NOMO-1 treated with dmso at 0.1 percent for 144 hours (cell line): ENCODE results near the gene NEK6.

ENCODE experiments used
- DNase-seq: peaks from one replicate; lab custom pipeline; 2025; ENCODE audit not compliant: unreplicated experiment; lab: John Stamatoyannopoulos, UW

Gene NEK6

DNA sequence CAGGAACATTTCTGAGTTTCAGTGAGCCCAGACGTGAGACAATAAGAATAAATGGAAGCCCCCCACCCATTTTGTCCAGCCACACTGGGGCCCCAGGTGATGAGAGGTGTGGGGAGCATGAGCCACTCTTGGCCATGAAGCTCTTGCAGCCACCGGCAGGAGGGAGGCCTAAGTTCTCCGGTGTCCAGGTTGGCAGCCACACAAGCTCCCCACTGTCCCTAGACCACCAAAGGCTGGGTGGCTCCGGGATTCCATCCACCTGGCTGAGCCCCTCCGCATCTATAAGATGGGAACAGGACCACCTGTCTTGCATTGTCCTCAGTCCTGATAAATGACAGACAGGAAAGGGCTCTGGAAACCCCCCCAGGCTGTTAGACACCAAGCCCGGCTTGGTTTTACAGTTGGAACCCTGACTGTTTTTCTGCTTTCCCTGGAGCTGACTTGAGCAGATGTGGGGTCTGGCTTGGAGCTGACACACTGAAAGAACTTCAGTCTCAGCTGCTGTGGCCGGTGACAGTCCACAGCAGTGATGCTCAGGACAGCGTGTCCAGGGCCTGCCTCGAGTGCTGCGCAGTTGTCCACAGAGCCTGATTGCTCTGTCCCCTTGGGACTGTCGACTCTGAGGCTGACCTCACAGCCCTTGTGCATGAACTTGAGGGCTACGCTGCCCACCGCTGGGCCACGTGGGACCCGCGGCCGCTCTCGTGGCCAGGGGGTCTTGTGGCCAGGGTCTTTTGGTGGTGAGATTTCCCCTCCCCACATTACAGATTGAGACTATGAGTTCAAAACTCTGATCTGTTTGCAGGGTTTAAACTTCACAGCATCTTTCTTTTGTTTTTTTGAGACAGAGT is 82.7 kb downstream of the NEK6 start:
- no peak for DNase-seq

DNA sequence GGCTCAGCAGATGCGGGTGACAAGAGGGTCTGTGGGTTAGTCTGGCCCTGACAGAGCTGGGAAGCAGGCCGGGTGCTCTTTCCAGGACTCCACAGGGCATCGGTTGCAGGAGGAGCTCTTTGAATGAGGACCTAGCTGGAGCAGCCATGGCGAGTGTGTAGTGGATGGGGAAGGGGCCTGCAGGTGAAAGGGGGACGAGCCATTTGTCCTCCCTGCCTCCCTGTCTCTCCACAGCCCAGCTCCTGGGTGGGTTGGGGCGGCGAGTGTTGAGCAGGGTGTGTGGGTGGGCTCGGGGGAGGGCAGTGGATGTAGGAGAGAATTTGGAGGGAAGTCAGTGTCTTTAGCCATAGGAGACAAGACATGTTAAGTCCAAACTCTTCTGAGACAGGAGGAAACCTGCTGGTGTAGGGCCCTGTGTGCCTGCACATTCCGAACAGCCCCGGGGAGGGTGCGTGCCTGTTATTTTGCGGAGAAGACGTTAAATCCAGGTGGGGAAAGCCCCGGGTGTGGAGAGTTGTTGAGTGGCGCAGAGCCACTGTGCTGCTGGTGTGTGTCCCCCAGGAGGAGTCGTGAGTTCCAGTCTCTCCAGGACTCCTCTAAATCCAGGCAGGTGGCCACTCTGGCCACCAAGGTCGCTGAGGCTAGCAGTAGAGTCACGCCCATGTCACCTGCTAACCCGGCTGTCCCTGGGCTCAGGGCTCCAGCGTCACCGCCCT is 83.9 kb downstream of the NEK6 start:
- no peak for DNase-seq

DNA sequence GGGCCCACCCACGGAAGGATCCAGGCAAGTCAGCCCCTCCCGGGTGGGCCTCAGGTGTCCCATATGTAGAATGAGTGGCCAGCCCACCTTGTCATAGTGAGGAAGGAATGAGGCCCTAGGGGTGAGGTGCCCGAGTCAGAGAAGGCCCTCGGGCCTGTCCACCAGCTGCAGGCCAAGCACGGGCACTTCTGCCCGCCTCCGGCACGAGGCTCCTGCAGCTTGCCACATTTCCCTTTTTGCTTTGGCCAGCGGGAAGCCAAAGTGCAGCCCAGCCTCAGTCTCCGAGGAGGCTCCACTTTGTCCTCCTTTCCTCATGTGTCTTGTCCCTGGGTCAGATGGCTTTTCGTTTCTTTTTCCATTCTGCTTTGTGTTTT is 84.6 kb downstream of the NEK6 start:
- no peak for DNase-seq

DNA sequence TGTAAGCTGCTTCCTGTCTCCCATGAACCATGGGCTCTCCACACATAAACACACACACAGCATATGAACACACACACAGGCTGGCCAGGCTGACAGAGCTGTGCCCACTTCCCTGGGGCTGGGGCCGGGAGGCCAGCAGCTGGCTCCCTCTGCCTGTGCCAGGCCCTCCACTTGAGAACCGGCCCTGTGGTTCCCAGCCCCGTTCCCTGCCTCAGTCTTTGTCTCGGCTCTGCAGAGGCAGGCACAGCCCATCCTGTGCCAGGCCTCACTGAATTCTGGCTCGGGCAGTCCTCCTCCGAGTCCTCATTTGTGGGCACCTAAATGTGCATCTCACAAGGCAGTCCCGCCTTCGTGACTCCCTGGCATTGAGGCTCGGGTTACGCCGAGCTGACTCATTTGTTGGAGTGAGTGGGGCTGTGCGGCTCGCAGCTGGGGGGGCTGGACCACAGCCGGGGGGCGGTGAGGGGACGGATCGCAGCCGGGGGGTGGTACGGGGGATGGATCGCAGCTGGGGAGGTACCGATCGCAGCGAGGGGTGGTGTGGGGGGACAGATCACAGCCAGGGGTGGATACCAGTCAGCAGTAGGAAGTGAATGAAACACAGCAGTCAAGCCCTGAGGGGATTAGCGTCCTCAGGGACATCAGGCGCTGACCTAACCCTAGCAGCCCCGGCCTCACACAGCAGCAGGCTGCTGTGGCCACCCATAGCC is 85.2 kb downstream of the NEK6 start:
- no peak for DNase-seq

DNA sequence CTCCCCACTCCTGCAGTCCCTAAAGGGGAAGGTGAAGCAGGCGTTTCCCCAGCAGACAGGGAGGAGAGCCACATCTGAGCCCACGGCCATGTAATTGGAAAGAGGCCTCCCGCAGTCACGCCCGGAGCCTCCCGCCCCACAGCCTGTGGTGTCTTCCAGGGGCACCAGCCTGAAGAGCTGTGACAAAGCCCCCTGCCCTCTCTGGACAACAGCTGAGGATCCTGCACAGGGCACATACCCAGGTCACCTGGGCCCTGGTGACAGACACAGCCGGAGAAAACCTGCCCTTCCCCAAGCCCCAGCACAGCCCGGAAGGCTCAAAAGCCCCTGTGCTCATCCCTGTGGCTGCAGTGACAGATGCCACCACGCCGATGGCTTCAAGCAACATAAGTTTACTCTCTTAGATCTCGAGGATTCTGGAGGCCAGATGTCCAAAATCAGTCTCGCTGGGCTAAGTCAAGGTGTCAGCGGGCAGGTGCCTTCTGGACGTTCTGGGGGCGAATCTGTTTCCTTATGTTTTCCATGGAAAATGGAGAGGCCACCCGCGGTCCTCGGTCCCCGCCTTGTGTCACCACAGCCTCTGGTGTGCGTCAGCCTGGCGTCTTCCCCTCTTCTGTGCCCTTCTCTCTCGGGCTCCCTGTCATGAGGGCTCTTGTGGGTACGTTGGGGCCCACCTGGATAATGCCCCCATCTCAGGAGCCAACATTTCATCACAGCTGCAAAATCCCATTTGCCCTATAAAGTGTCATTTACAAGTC is 86.0 kb downstream of the NEK6 start:
- DNase-seq, result no peak

DNA sequence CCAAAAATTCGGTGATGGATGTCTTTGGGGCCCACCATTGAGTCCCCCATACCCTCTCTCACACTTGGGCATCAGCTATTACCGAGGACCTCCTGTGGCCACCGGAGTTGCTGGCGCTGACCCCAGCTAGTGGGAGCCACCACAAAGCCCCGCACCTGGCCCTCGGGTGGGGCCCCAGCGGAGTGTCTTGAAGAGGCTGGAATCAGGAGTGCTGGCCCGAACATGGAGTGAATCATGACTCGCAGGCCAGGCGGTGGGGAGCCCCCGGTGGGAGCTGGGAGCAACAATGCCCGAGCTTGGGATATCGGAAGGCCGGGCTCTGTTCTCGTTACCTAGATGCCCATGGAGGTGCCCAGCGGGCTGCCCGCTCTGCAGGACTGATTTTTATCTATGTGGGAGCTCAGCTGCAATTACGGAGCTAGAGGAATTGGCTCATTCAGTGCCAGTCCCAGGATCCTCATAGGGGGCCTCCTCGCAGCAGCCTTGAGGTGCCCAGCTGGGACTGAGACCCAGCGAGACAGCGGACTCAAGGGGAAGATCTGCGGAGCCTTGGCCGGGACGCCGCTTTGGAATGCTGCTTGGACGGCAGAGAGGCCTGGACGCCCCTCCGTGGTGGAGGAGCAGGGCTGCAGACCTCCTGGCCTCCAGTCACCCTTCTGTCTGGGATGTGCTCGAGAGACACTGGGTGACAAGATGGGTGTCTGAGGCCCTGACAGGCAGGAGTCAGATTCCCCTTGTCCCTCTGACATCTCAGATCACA is 86.7 kb downstream of the NEK6 start:
- DNase-seq, result no peak

DNA sequence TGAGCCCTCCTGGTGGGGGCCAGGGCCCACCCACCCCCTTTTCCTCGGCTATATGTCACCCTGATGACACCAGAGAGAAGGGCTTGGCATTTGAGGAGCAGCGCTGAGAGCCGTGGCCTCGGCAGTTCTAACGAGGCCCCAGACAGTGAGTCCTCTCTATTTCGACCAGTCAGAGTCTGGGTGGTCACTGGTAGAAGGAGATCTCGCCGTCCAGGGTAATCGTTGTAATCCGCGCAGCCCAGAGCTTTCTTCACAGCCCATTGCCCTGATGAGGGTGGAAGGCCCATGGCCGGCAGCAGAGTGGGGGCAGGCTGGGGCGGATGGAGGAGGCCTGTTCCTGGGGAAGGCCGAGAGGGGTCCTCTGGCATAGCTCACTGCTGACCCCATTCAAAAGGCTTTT is 87.3 kb downstream of the NEK6 start:
- no peak for DNase-seq

DNA sequence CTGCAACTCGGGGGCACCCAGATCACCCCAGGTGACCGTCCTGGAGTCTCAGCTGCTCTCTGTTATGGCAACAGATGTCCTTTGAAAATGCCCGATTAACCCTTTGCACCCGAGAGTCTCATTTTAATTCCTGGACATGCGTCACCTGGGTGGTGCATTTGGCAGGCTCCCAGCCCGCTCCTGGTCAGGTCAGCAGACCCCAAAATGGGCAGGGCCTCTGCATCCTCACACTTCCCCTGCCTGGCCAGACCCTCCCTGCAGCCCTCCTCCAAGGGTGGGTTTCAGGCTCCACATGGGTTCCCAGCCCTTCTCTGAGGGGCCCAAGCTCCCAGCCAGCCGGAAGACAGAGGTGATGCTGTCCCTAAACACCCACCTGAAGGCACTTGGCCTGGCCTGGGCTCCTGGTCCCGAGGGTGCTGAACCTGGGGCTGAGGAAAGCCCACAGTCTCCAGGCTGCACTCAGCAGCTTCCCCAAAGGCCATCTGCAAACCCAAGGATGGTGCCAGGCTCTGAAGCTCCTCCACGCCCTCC is 88.1 kb downstream of the NEK6 start:
- DNase-seq, result no peak

DNA sequence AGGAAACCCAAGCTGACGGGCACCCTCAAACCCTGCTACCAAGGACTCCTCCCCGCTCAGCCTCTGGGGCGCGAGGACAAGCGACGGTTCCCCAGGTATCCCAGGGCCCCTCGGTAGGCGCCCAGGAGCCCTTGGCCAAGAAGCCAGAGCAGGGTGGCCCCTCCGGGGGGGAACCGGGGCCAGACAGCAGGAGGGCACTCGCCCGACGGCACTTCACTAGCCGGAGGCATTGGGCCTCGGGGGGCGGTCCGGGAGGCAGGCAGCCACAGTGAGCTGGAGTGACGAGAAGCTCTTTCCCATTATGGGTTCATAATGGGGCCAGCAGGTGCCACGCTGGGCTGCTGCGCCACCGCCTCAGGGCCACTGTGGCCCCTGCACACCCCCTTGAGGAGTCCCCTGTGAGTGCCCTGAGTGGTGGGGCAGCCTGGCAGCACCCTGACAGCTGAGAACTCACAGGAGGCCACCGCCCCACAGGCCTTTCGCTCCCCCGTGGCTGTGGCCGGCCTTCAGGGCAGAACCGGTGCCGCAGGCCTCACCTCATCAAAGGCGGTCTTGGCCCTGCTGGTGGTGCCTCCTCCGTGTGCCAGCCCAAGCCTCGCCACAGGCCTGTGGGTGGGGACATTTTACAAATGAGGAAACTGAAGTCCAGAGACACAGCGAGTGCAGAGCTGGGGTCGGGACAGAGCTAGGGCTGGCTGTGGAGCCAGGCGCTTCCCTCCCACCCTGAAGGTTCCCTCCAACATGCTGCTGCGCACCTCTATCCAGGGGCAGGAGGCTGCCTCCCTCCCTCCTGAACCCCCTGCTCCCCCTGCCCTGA is 88.8 kb downstream of the NEK6 start:
- no peak for DNase-seq

DNA sequence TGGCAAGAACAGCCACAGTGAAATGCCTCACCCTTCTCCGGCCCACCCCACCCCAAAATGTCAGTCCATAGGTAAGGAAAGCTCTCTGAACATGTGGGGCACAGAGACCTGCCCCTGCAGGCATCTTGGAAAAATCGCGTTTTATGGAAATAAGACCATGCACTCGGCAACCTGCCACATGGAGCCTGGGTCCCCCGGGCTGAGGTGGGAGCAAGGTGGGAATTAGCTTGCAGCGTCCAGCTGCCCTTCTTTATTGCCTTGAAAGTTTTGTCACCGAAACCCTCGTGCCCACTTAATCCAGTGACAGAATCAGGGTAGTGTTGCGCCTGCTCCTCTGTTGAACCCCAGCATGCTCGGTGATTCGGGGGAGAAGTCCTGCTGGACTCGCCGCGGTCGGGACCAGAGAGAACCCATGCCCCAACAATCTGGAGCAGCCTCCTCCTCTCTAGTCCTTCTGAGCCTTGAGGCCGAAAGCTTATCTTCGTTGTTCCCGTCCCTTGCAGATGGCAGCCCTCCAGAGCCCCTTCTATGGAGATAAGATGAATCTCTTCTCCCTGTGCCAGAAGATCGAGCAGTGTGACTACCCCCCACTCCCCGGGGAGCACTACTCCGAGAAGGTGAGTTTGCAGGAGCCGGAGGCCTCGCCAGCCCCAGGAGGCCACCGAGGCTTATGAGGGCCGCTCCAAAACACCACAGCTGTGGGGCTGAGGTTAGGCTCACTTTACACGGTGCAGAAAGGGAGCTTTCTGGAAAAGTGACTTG is 89.6 kb downstream of the NEK6 start:
- DNase-seq, result no peak

DNA sequence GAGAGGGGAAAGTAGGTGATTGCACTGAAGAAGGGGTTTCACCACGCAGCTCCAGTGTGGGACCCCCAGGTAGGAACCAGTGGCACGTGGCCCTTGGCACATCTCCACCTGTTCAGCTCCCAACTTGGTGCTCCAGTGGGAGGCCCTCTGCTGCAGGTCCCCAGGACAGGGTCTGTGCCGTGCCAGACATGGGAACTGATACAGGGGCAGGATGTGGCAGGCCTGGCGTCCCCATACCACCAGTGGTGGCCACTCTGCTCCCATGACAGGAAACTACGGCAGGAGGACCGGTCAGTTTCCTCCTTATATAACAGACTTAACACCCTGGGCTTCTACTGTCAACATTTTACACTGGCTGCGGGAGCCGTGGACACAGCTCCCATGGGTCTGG is 90.2 kb downstream of the NEK6 start:
- no peak for DNase-seq

DNA sequence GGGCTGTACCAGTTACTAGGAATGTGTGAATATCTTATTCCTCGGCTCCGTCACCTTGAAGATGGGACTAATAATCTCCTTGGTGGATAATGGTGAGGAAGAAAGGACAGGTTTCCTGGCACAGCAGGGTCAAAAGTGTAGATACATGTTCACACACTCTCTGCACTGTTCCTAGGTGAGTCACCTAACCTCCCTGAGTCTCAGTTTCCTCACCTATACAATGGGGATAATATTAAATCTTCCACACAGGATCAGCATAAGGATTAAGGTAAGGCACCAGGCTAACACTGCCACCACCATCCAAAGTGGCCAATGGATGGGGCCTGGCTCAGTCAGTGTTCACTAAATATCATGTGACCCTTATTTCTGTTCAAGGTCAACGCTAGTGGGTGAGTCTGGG is 90.6 kb downstream of the NEK6 start:
- no peak for DNase-seq

DNA sequence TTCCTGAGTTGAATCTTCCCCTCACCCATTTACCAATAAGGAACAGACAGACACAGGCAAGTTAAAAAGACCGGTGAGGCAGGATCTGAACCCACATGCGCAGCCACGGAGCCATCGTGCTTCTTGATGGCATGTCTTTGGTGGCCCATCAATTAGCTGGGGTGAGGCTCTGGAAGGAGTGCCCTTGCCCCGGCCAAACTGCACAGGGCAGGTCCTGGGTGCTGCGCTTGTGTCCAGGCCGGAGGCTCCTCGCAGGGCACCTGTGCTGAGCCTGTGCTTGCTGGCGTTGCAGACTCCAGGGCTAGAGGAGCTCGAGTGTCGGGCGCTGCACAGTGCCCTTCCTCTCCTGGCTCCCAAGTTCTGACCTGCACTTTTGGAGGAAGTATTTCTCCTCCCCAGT is 91.1 kb downstream of the NEK6 start:
- no peak for DNase-seq

DNA sequence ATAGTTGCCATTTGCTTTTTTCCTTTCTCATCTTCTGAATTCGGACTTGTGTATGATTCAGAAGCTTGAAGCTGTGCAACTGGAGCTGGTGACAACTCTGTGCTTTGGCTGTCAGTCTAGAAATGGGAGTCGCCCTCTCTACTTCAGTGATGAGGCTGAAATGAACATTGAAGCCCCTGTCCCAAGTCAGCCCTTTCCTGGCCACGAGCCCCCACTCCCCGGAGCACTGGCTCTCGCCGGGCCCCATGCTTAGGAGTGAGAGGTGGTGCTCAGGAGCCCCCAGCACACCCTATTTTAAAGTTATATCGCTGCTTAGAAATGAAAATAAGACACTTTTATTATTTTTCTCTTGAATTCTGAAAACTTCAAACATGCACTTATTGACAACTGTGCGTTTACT is 91.5 kb downstream of the NEK6 start:
- no peak for DNase-seq

DNA sequence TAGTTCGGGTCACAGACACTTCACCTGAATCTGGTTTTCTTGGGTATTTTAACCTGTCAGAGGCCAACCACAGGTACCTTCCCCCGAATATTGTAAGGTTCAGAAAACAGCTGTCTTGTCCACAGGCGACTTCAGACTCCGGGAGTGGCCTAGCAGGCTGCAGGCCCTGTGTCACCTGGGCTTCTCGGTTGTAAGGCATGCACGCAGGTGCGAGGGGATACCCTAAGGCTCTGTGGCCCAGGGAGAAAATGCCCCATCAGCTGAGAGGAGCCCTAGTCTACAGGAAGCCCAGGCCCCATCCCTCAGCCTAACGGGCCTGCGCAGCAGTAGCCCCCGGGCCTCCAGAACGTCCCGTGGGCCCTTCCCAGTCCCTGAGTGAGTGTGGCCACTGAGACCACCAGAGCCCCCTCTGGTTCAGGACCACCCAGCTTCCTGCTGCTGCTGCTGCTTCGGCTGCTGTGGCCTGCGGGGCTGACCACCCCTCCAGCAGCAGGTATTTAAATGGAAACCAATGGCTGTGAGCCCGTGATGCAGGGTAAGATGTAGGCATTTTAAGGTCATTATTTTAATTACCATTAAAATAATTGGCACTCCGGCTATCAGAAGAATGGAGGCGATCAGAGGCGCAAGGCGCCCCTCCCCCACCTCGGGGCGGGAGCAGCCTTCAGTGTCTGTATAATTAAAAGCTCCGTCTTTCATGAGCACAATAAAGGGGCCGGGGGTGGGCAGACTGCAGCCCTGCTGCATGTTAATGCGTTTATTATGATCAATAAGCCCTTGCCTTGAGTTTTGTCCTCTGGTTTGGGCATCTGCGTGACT is 92.1 kb downstream of the NEK6 start:
- no peak for DNase-seq

DNA sequence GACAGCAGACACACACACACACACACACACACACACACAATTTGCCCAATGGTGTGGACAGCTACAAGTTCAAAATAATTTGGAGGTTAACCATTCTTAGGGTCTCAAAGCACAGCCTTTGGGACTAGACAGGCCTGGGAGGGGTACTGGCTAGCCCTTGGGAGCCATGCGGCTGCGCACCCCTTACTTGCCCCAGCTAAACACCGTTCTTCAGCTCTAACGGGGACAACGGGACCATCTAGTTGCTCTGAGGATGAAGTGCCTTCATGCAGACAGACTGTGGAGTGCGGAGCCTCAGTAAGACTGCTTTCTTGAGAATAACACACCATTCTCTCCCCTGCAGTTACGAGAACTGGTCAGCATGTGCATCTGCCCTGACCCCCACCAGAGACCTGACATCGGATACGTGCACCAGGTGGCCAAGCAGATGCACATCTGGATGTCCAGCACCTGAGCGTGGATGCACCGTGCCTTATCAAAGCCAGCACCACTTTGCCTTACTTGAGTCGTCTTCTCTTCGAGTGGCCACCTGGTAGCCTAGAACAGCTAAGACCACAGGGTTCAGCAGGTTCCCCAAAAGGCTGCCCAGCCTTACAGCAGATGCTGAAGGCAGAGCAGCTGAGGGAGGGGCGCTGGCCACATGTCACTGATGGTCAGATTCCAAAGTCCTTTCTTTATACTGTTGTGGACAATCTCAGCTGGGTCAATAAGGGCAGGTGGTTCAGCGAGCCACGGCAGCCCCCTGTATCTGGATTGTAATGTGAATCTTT is 92.9 kb downstream of the NEK6 start:
- no peak for DNase-seq
